LNCaP clone FGC (cell line): ENCODE measurements around the gene CNOT8.

Source experiments
- DNase-seq: peaks from one replicate; pipeline ENCODE4 v3.0.0-alpha.2; 2011; ENCODE audit warnings: low read depth
- H3K4me3 ChIP-seq: 2 replicates; pipeline ENCODE4 v1.5.1; 2011; ENCODE audit warnings: mild to moderate bottlenecking, low read depth, low read length, control low read depth
- CTCF ChIP-seq: IDR thresholded peaks from 2 replicates; pipeline ENCODE4 v1.5.1; 2012; ENCODE audit warnings: mild to moderate bottlenecking; ENCODE audit not compliant: control insufficient read depth, insufficient read depth; ENCODE audit errors: extremely low read depth

Gene CNOT8

GRCh38 chr5:154857530-154858296 is 714 bp upstream of the CNOT8 start:
- no peak for TF ChIP-seq CTCF
- H3K4me3 ChIP-seq: peak overlapping the region; percentile 68
- DNase-seq: peak; percentile 81

GRCh38 chr5:154858972-154859871 is 795 bp downstream of the CNOT8 start:
- no peak for DNase-seq
- TF ChIP-seq CTCF: no peak
- peak overlapping the region; percentile 68 for H3K4me3 ChIP-seq

DNA sequence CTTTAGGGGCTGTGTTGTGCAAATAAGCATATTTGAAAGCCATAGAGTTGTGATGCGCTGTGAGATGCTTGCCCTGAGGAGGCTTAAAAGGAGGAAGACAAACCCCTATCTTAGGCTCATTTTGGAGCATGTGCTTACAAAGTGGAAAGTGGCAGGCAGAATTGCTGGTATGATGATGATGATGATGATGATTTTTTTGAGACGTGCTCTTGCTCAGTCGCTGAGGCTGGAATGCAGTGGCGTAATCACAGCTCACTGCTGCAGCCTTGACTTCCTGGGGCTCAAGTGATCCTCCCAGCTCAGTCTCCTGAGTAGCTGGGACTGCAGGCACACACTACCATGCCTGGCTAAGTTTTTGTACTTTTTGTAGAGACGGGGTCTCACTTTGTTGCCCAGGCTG is 1.7 kb downstream of the CNOT8 start:
- TF ChIP-seq CTCF: no peak

DNA sequence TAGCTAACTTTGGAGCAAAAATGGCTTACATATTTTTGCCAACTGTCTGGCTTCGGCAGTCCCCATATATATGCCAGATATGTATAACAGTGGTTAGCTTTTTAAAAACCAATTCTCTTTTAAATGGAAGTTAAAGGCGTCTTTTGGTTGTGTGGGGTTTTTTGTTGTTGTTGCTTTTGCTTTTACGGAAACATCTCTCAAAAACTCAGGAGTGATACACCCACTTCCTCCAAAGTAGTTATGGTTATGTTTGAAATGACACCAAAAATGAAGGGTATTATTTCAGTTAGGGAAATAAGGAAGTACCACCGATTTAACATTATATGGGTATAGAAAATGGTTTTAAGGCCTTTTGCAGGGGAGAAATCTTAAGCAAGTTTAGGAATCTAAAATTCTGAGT is 2.3 kb downstream of the CNOT8 start:
- no peak for TF ChIP-seq CTCF
- no peak for DNase-seq
- H3K4me3 ChIP-seq: no peak overlapping the region; the same call in 1 of the 2 replicates

More for the DNA sequence above, 1.7 kb downstream of the CNOT8 start:
- no peak for DNase-seq
- H3K4me3 ChIP-seq: peak overlapping the region; percentile 68

DNA sequence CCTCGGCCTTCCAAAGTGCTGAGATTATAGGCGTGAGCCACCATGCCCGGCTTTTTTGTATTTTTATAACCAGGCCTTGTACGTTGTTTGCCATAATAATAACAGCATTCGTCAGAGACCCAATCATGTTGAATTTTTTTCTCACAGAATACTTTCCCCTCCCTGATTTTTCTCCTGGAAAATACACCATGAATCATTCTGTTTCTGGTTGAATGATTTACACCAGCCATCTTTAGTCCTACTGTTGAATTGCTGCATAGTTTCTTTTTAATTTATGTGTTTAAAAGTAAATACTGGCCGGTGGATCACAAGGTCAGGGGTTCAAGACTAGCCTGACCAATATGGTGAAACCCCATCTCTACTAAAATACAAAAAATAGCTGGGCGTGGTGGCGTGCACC is 3.5 kb downstream of the CNOT8 start:
- no peak for DNase-seq
- H3K4me3 ChIP-seq: no peak overlapping the region
- TF ChIP-seq CTCF: no peak

GRCh38 chr5:154862766-154863165 is 4.3 kb downstream of the CNOT8 start:
- TF ChIP-seq CTCF: no peak
- H3K4me3 ChIP-seq: no peak overlapping the region
- DNase-seq: no peak
